GM12872 (cell line): ENCODE data around the gene NID2.

Source experiments
- TF ChIP-seq, protein P1 (sequence below): IDR thresholded peaks from 3 replicates; pipeline ENCODE4 v1.5.1; 2011; ENCODE audit warnings: low read depth, mild to moderate bottlenecking, low read length, moderate library complexity; ENCODE audit not compliant: insufficient read depth

The NID2 gene

DNA sequence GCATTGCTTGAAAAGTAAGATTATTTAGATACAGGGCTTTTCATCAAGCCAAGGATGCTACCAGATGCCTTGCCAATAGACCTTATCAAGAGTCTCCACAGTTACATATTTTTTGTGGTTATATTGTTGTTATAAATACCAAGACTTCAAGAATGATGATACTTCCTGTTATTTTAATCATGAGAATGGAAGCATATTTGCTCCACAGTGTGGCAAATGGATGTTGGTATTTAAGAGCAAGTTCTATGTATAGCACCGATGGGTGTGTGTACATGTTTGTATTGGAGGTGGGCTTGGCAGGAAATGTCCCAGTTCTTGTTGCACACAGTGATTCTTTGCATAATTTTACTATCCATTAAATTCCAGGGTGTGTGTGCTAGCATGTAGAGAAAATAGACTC is 4.4 kb upstream of the NID2 start:
- TF ChIP-seq, protein P1, sequence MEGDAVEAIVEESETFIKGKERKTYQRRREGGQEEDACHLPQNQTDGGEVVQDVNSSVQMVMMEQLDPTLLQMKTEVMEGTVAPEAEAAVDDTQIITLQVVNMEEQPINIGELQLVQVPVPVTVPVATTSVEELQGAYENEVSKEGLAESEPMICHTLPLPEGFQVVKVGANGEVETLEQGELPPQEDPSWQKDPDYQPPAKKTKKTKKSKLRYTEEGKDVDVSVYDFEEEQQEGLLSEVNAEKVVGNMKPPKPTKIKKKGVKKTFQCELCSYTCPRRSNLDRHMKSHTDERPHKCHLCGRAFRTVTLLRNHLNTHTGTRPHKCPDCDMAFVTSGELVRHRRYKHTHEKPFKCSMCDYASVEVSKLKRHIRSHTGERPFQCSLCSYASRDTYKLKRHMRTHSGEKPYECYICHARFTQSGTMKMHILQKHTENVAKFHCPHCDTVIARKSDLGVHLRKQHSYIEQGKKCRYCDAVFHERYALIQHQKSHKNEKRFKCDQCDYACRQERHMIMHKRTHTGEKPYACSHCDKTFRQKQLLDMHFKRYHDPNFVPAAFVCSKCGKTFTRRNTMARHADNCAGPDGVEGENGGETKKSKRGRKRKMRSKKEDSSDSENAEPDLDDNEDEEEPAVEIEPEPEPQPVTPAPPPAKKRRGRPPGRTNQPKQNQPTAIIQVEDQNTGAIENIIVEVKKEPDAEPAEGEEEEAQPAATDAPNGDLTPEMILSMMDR: no peak

- TF ChIP-seq, protein P1: no peak
These were observed 3.5 kb upstream of the NID2 start for GRCh38 chr14:52072266-52072780.

- TF ChIP-seq, protein P1: no peak
These were observed 2.8 kb upstream of the NID2 start for GRCh38 chr14:52071675-52072074.

- TF ChIP-seq, protein P1: no peak
These were observed 1.2 kb upstream of the NID2 start for GRCh38 chr14:52070051-52070431.

DNA sequence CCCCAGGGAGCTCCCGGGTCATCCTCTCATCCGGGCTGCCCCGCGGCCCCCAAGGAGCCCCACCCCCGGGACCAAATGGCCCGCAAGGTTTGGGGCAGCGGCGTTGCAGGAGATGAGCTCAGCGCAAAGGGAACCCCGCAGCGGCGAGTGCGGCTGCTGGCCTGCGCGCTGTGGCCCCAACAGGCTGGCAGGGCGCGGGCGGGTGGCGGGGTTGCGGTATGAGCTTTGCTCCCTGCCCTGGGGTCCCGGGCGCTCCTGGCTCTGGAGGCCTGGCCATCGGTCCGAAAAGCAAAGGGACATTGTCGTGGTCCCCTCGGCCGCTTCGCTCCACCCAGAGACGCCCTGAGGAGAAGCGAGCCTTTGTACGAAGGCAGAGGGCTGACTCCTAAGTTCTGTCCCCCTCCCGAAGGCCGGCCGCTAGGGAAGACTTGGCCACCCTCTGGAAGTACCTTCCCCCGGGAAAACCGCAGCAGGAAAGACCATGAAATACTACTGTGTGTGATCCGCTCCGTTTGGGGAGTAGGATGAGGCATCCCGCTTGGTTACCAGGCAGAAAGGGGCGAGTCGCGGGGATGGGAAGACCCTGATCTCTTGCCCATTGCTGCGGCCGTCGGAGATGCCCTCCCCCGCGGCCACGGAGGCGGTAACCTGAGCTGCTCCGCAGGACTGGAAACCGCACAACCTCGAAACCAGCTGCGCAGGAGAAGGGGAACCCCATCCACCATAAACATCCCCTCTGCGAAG is 620 bp upstream of the NID2 start:
- TF ChIP-seq, protein P1: no peak

DNA sequence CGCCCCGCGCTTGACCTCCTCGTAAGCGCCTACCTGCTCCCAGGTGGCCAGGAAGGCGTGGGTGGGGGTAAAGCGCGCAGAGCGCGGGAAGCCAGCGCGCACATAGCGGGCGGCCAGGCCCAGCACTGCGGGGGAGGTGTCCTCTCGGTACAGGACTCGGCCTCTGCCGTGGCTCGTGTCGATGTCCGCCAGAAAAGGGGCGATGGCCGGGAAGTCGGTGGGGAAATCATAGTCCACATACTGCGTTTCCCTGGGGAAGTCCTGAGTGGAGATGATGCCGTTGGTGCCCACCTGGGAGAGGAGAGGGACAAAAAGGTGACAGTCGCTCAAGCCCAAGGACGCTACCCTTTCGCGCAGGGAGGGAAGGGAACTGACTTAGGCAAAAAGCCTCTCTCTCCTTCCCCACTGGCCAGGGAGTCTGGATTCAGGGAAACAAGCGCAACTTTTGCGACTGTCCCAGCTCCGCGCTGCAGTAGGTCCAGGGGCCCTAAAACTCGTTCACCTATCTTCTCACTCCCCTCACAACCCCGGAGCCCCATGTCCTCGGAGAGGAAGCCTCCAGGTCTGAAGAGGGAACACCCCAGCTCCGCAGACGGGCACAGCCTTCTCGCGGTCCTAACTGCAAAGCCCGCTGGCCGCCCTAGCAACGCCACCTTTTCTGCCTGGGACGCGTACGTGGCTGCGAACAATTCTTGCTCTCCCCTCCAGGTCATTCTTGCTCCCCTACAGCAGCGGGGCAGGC is 815 bp downstream of the NID2 start:
- TF ChIP-seq, protein P1: no peak

DNA sequence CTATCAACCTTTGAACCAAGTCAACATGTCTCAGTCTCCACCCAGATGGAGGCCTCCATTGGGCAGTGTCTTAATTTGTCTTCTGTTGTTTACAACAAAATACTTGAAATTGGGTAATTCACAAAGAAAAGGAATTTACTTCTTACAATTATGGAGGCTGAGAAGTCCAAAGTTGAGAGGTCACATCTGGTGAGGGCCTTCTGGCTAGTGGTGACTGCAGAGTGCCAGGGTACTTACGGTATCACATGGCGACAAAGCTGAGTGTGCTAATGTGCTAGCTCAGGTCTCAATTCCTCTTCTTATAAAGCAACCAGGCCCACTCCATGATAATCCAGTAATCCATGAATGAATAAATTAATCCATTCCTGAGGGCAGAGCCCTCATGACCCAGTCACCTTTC is 4.7 kb downstream of the NID2 start:
- TF ChIP-seq, protein P1: no peak
